Measurements from ENCODE around the gene SRC. TPM values are rescaled to one million over a fixed set of nuclear protein-coding genes. Genes with fewer than 3 reads are reported as not detected.

Gene SRC
- polyA plus RNA-seq, 1 donor (not counting 4 experiments of a cell fraction or from before 2014, with no cell fraction given): 22.8 TPM

DNA sequence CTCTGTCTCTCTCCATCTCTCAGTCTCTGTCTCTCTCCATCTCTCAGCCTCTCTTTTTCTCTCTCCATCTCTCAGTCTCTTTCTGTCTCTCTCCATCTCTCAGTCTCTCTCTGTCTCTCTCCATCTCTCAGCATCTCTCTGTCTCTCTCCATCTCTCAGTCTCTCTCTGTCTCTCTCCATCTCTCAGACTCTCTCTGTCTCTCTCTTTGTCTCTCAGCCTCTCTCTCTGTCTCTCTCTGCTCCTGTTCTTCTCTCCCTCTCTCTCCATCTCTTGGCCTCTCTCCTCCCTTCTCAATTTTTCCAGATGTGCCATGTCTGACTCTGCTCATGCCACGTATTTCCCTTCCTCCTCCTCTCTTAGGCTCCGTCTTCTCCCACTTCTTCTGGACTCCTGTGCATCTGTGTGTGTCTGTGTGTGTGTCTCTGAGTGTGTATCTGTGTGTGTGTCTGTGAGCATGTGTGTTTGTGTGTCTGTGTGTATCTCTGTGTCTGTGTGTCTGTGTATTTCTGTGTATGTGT lies 72.7 kb downstream of the SRC start:
- FAIRE-seq: no peak
- TF ChIP-seq EZH2 (IDR thresholded peaks at IDR 0.05; ENCODE audit: low read length): no peak
- TF ChIP-seq, protein P1, sequence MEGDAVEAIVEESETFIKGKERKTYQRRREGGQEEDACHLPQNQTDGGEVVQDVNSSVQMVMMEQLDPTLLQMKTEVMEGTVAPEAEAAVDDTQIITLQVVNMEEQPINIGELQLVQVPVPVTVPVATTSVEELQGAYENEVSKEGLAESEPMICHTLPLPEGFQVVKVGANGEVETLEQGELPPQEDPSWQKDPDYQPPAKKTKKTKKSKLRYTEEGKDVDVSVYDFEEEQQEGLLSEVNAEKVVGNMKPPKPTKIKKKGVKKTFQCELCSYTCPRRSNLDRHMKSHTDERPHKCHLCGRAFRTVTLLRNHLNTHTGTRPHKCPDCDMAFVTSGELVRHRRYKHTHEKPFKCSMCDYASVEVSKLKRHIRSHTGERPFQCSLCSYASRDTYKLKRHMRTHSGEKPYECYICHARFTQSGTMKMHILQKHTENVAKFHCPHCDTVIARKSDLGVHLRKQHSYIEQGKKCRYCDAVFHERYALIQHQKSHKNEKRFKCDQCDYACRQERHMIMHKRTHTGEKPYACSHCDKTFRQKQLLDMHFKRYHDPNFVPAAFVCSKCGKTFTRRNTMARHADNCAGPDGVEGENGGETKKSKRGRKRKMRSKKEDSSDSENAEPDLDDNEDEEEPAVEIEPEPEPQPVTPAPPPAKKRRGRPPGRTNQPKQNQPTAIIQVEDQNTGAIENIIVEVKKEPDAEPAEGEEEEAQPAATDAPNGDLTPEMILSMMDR (optimal IDR thresholded peaks at IDR 0.05 in 1 of 3, IDR thresholded peaks at IDR 0.05 in 1 of 3, conservative IDR thresholded peaks at IDR 0.05 in 1 of 3; ENCODE audit: extremely low read depth in 1 of 3, insufficient read depth in 2 of 3, low read length in 3 of 3): no peak
- peaks cover 85% of the 10 kb centered on the region for H3K27me3 ChIP-seq (ENCODE audit: control insufficient read depth, extremely low read depth, insufficient read depth, low read length)

DNA sequence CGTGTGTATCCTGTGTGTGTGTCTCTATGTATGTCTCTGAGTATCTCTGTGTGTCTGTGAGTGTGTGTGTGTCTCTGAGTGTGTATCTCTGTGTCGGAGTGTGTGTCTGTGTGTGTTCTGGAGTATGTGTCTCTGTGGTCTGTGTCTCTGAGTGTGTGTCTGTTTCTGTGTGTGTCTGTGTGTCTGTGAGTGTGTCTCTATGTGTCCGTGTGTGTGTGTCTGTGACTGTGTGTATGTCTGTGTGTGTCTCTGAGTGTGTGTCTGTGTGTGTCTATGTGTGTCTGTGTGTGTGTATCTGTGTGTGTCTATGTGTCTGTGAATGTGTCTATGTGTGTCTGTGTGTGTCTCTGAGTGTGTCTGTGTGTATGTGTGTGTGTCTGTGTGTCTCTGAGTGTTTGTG lies 73.4 kb downstream of the SRC start:
- dilution Hi-C loops (cut with MboI; ENCODE audit: extremely low pct_ligation_motif_present, low sequenced_read_pairs): no loop called here
- H2AFZ ChIP-seq (ENCODE audit: control insufficient read depth, low read length): no peak overlapping the region
- H4K20me1 ChIP-seq (ENCODE audit: control insufficient read depth, extremely low read depth, insufficient read depth, low read length): peaks cover 7% of the 10 kb centered on the region
- no peaks in the 10 kb centered on the region for H3K36me3 ChIP-seq (ENCODE audit: control insufficient read depth in 2 of 2, extremely low read depth in 1 of 2, insufficient read depth in 2 of 2, low read length in 2 of 2)
- H3K79me2 ChIP-seq (ENCODE audit: control insufficient read depth, insufficient read depth, low read length): no peaks in the 10 kb centered on the region
- peaks cover 85% of the 10 kb centered on the region for H3K27me3 ChIP-seq (ENCODE audit: control insufficient read depth, extremely low read depth, insufficient read depth, low read length)
- FAIRE-seq (no peak), DNase-seq (ENCODE audit: low read depth, low spot score) (no peak)
- H3K9ac ChIP-seq (ENCODE audit: control insufficient read depth, extremely low read depth, insufficient read depth, low read length): no peak overlapping the region
- H3K4me3 ChIP-seq (ENCODE audit: control insufficient read depth in 2 of 3, extremely low read depth in 1 of 3, insufficient read depth in 2 of 3, low read depth in 1 of 3, low read length in 3 of 3): no peak overlapping the region
- H3K9me3 ChIP-seq (ENCODE audit: control insufficient read depth, low read depth, low read length): no peaks in the 10 kb centered on the region
- no peaks in the 10 kb centered on the region for H3K4me1 ChIP-seq (ENCODE audit: control insufficient read depth, extremely low read depth, insufficient read depth, low read length)
- no peak overlapping the region for H3K4me2 ChIP-seq (ENCODE audit: control insufficient read depth, extremely low read depth, insufficient read depth, low read depth, low read length)
- no peak overlapping the region for H3K27ac ChIP-seq (ENCODE audit: control insufficient read depth, insufficient read depth, low read length)
- no peak for TF ChIP-seq EZH2 (IDR thresholded peaks at IDR 0.05; ENCODE audit: low read length)
- TF ChIP-seq, protein P1 (optimal IDR thresholded peaks at IDR 0.05 in 1 of 3, IDR thresholded peaks at IDR 0.05 in 1 of 3, conservative IDR thresholded peaks at IDR 0.05 in 1 of 3; ENCODE audit: extremely low read depth in 1 of 3, insufficient read depth in 2 of 3, low read length in 3 of 3): no peak
- no peaks in the 10 kb centered on the region for H3K9me1 ChIP-seq (ENCODE audit: control insufficient read depth, extremely low read depth, insufficient read depth, low read length)

More for the DNA sequence above, 72.7 kb downstream of the SRC start:
- Histone ChIP-seq H3K27ac (ENCODE audit: control insufficient read depth, insufficient read depth, low read length) (no peak overlapping the region), H2AFZ (ENCODE audit: control insufficient read depth, low read length) (no peak overlapping the region), H3K36me3 (ENCODE audit: control insufficient read depth in 2 of 2, extremely low read depth in 1 of 2, insufficient read depth in 2 of 2, low read length in 2 of 2) (no peaks in the 10 kb centered on the region), H3K9me1 (ENCODE audit: control insufficient read depth, extremely low read depth, insufficient read depth, low read length) (no peaks in the 10 kb centered on the region), H4K20me1 (ENCODE audit: control insufficient read depth, extremely low read depth, insufficient read depth, low read length) (peaks cover 3% of the 10 kb centered on the region), H3K9me3 (ENCODE audit: control insufficient read depth, low read depth, low read length) (no peaks in the 10 kb centered on the region), H3K9ac (ENCODE audit: control insufficient read depth, extremely low read depth, insufficient read depth, low read length) (no peak overlapping the region), H3K4me2 (ENCODE audit: control insufficient read depth, extremely low read depth, insufficient read depth, low read depth, low read length) (no peak overlapping the region), H3K4me3 (ENCODE audit: control insufficient read depth in 2 of 3, extremely low read depth in 1 of 3, insufficient read depth in 2 of 3, low read depth in 1 of 3, low read length in 3 of 3) (no peak overlapping the region), H3K79me2 (ENCODE audit: control insufficient read depth, insufficient read depth, low read length) (no peaks in the 10 kb centered on the region), H3K4me1 (ENCODE audit: control insufficient read depth, extremely low read depth, insufficient read depth, low read length) (no peaks in the 10 kb centered on the region)
- no peak for DNase-seq (ENCODE audit: low read depth, low spot score)
- dilution Hi-C loops (cut with MboI; ENCODE audit: extremely low pct_ligation_motif_present, low sequenced_read_pairs): no loop called here
